Hindlimb muscle (tissue), 1 donor: ENCODE results near the gene TNNC2. TPM values are rescaled to one million over a fixed set of nuclear protein-coding genes. Genes with fewer than 3 reads are reported as not detected.
A peak's percentile ranks its signal among the peaks of the same experiment; 100 is the strongest.

Source experiments
- DNase-seq: peaks from one replicate; pipeline ENCODE4 v3.0.0-alpha.2; 2013
- polyA plus RNA-seq: library from polyadenylated mRNA; unstranded; fragments of 120-200 nt; gene quantifications from one replicate; pipeline ENCODE4 v1.2.1, GENCODE V29; 2013; ENCODE audit not compliant: insufficient read length

The TNNC2 gene
- polyA plus RNA-seq, 1 donor = 9,031 TPM

DNA sequence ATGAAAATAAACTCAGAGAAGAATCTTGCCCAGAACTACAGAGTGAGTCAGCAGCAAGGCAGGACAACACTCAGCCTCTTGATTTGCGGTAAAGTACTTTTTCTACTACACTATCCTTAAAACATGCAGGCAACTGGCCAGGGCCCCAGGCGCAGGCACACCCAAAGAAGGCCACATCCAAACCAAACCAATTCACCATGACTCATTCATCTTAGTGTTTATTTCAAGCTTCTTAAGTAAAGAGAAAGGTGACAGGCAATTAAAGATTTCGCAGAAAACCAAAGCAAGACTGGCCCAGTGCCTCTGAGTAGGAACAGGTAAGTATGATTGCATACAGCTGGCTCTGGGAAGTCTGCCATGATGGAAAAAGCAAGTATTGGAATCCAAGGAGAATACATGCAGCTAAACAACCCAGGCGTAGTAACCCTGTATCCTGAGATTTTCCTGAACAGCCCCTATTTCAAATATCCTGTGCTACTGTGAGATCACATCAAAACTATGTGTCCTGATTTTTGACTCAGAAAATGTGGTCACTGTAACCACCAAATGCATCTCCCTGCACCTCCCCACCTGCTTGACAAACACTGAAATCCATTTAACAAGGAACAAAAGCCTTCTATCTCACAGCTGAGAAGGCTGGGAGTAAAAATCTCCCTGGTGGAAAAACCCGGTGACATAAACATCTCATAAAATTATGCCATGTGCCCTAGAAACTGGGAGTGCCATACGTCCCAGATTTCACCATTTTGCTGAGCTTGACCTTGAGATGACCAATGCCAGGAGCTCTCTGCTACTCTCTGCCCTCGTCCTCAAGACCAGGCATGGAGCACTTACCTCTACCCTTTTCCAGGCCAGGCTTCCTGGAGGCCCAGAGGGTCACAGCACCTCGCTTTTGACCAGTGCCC is 47.8 kb downstream of the TNNC2 start:
- peak; percentile 87 for DNase-seq

DNA sequence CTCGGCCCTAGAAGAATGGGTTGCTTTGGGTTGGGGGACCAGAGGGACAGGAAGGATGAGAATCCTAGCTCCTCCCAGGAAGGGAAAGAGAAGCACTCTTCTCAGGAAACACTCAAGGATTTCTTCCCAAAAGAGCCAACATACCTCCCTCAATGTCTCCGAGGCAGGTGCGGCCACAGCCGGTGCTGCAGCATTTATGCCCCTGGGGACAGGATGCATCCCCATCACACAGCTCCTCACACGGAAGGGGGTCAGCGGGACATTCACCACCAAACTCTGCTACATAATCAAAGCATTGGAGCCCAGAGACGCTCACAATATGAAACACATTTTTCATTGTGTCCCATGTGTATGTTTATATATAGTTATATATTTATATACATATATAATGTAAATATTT is 50.2 kb downstream of the TNNC2 start:
- DNase-seq = no peak

DNA sequence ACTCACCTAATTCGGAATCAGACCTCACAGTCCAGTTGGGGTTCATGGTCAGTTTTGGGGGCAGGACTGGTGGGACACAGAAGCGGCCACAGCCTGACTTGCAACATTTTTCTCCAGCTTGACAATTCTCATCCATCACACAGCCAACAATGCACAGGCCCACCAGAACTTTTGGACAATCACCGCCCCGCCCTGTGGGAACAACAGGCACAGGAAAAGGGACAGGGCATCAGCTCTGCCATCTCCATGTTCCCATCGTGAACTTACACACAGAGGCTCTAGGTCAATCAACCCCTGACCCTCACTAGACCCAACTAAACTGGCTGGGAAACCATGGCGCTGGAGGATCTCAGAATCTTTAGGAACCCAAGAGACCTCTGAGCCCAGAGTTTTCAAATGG is 51.7 kb downstream of the TNNC2 start:
- no peak for DNase-seq

DNA sequence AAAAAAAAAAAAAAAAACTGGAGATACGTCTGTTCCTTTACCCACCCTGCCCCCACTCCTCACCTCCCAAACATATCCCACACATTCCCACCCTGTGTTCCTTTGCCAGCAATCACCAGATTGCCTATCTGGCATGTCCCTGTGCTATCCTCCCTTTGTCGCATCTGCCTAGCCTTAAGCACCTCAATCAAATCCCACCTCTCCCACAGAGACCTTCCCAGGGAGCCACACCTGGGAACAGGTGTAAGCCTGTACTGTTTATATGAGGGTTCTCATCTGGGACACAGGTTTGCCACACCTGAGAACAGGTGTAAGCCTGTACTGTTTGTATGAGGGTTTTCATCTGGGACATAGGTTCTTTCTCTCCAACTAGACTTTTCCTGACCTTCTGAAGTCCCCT is 52.2 kb downstream of the TNNC2 start:
- DNase-seq = no peak

Other genes with a start within 250 kb of the TNNC2 start
- not detected for gene WFDC8, start 248.0 kb downstream of the TNNC2 start, polyA plus RNA-seq
- not detected for gene WFDC10A, start 197.6 kb downstream of the TNNC2 start, polyA plus RNA-seq
- gene WFDC9, start 196.0 kb downstream of the TNNC2 start, polyA plus RNA-seq = not detected
- gene WFDC11, start 157.1 kb downstream of the TNNC2 start, polyA plus RNA-seq = not detected
- gene WFDC13, start 125.3 kb downstream of the TNNC2 start, polyA plus RNA-seq = not detected
- gene WFDC10B, start 122.3 kb downstream of the TNNC2 start, polyA plus RNA-seq = not detected
- gene SPINT4, start 105.0 kb downstream of the TNNC2 start, polyA plus RNA-seq = not detected
- 0.92 TPM for gene WFDC3, start 35.4 kb downstream of the TNNC2 start, polyA plus RNA-seq
- 50.5 TPM for gene DNTTIP1, start 35.4 kb downstream of the TNNC2 start, polyA plus RNA-seq
- gene UBE2C, start 14.7 kb downstream of the TNNC2 start, polyA plus RNA-seq = 26.2 TPM
- gene SNX21, start 6.5 kb upstream of the TNNC2 start, polyA plus RNA-seq = 34.7 TPM
- gene ACOT8, start 30.1 kb upstream of the TNNC2 start, polyA plus RNA-seq = 19.9 TPM
- 4.2 TPM for gene ZSWIM3, start 30.3 kb upstream of the TNNC2 start, polyA plus RNA-seq
- 11.9 TPM for gene ZSWIM1, start 53.9 kb upstream of the TNNC2 start, polyA plus RNA-seq
- gene SPATA25, start 60.3 kb upstream of the TNNC2 start, polyA plus RNA-seq = 9.2 TPM
- 24.5 TPM for gene NEURL2, start 63.9 kb upstream of the TNNC2 start, polyA plus RNA-seq
- 68.0 TPM for gene CTSA, start 64.0 kb upstream of the TNNC2 start, polyA plus RNA-seq
- gene PLTP, start 84.8 kb upstream of the TNNC2 start, polyA plus RNA-seq = 26.2 TPM
- gene PCIF1, start 107.4 kb upstream of the TNNC2 start, polyA plus RNA-seq = 26.4 TPM
- 12.0 TPM for gene ZNF335, start 144.9 kb upstream of the TNNC2 start, polyA plus RNA-seq
- gene MMP9, start 181.6 kb upstream of the TNNC2 start, polyA plus RNA-seq = 0.25 TPM
- 1.3 TPM for gene SLC12A5, start 201.9 kb upstream of the TNNC2 start, polyA plus RNA-seq